Measurements from ENCODE around the gene DRC7.
"Not testable (repeated sequence)": the region's sequence is repeated elsewhere in the genome, so short reads cannot be mapped to it uniquely, and the experiment has no call there.

DRC7 gene

GRCh38 chr16:57661510-57661909 is 33.1 kb upstream of the DRC7 start:
- no peak for DNase-seq

- DNase-seq = no peak
Measured at GRCh38 chr16:57661936-57662906, 32.4 kb upstream of the DRC7 start.

- DNase-seq = no peak
Measured at GRCh38 chr16:57663436-57663835, 31.2 kb upstream of the DRC7 start.

- no peak for DNase-seq
Measured at GRCh38 chr16:57663917-57664661, 30.5 kb upstream of the DRC7 start.

- DNase-seq = no peak
Measured at GRCh38 chr16:57664662-57665025, 30.0 kb upstream of the DRC7 start.

- DNase-seq = no peak
Measured at GRCh38 chr16:57665541-57665940, 29.1 kb upstream of the DRC7 start.

GRCh38 chr16:57666353-57667047 is 28.1 kb upstream of the DRC7 start:
- no peak for DNase-seq

GRCh38 chr16:57667048-57667525 is 27.5 kb upstream of the DRC7 start:
- no peak for DNase-seq

GRCh38 chr16:57667526-57668262 is 26.9 kb upstream of the DRC7 start:
- no peak for DNase-seq

- DNase-seq = no peak
Measured at GRCh38 chr16:57668263-57668571, 26.4 kb upstream of the DRC7 start, which contains the start of gene ADGRG3. ADGRG3 (plus strand) TSS chr16:57668306; CDS start chr16:57668348, 42 bp downstream.

GRCh38 chr16:57668630-57669475 is 25.8 kb upstream of the DRC7 start:
- DNase-seq = no peak

GRCh38 chr16:57669476-57670162 is 25.0 kb upstream of the DRC7 start:
- DNase-seq = no peak

GRCh38 chr16:57670196-57670595 is 24.4 kb upstream of the DRC7 start:
- DNase-seq = no peak

GRCh38 chr16:57671451-57671850 is 23.2 kb upstream of the DRC7 start:
- DNase-seq = not testable (repeated sequence)

GRCh38 chr16:57672416-57672815 is 22.2 kb upstream of the DRC7 start:
- no peak for DNase-seq

GRCh38 chr16:57672824-57673223 is 21.8 kb upstream of the DRC7 start:
- DNase-seq = no peak

GRCh38 chr16:57675741-57676551 is 18.7 kb upstream of the DRC7 start:
- DNase-seq = no peak

- DNase-seq = no peak
Measured at GRCh38 chr16:57676553-57677085, 18.0 kb upstream of the DRC7 start.

- DNase-seq = no peak
Measured at GRCh38 chr16:57677622-57678369, 16.8 kb upstream of the DRC7 start.

Data from activated CD4-positive, alpha-beta T cell treated with anti-CD3 and anti-CD28 coated beads, Interleukin-2, Interleukin-6, amounts not matched to agents 100 ng/mL and 50 ng/mL, durations not matched to agents 16 hours and 8 hours (primary cell).